Measurements from ENCODE around the gene PCK1.

DNA sequence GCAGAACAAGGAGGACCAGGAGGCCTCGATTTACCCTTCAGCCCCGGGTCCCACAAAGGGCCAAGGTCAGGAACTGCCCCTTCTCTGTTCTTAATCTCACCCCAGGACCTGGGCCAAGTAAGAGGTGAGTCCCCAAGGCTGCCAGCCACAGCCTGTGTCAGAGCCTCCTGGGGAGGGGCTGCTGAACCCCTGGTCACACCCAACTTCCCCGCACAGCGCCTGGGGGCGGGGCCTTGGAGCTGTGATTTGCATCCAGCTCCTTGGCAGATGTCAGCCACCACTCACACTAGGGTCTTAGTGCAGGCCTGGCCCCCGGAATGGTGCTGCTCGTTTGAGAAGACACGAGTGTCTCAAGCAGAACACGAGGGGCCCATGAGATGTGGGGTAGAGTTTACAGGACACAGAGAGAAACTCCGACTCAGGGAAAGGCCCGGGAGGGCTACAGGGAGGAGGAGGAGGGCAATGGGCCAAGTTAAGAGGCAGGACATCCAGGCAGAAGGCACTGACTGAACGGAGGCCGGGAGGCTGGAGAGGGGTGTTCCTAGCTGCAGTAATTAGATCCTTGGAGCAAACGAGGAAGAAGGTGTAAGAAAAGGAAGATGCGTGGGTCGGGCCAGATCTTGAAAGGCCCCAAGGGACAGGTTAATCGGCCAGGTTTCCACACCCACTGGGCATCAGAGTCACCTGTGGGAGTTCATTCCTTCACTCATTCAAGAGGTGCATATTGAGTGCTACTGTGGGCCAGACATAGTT is 32.4 kb downstream of the PCK1 start:
- TF ChIP-seq YY1 (IDR thresholded peaks at IDR 0.05; ENCODE audit: insufficient read depth, insufficient read length): no peak
- TF ChIP-seq ZNF274 (IDR thresholded peaks at IDR 0.05; ENCODE audit: low read depth, low read length): no peak
- TF ChIP-seq SUZ12 (IDR thresholded peaks at IDR 0.05; ENCODE audit: extremely low read depth, insufficient read depth, insufficient read length): no peak
